Urinary bladder (tissue), 4 donors: ENCODE data around the gene PSMD3. TPM values are rescaled to one million over a fixed set of nuclear protein-coding genes. Genes with fewer than 3 reads are reported as not detected.

Source experiments
- DNase-seq: peaks from one replicate; pipeline ENCODE4 v3.0.0-alpha.2; 2015; ENCODE audit errors: extremely low spot score
- H3K27ac ChIP-seq: one replicate; pipeline ENCODE4 v1.5.1; 2013; ENCODE audit warnings: low read depth, mild to moderate bottlenecking, moderate library complexity
- H3K36me3 ChIP-seq: one replicate; pipeline ENCODE4 v1.6.1; 2013; ENCODE audit warnings: mild to moderate bottlenecking, moderate library complexity; ENCODE audit not compliant: insufficient read depth
- H3K4me1 ChIP-seq: one replicate; pipeline ENCODE4 v1.6.1; 2013; ENCODE audit warnings: mild to moderate bottlenecking, moderate library complexity; ENCODE audit not compliant: insufficient read depth
- H3K4me3 ChIP-seq: one replicate; pipeline ENCODE4 v1.5.1; 2013; ENCODE audit warnings: low read depth, low read length
- WGBS: extraction: QIAGEN DNeasy Blood & Tissue Kit; methylation state at CpG from one replicate; pipeline ENCODE4 v1.1.7; 2013; 5-methylcytosine and 5-hydroxymethylcytosine counted together
- polyA plus RNA-seq: library from polyadenylated mRNA; stranded (reverse); fragments of 200-250 nt; gene quantifications from one replicate; pipeline ENCODE4 v1.2.3, GENCODE V29; 2013
- total RNA-seq: library from RNA; depleted of rRNA; stranded (reverse); fragments of >200 nt; gene quantifications from one replicate; pipeline ENCODE4 v1.2.3, GENCODE V29; 2014
- donor health status: healthy with polysubstance abuse.
- donor health status: healthy.

Gene PSMD3
- total and polyA plus RNA-seq, 2 donors: 36.0 to 80.6 TPM

GRCh38 chr17:40015998-40016985, 35.7 kb downstream of the PSMD3 start:
- no peaks in the 10 kb centered on the region for H3K4me1 ChIP-seq
- no peak overlapping the region for H3K4me3 ChIP-seq
- WGBS: 73% methylated on average over 26 of the region's 26 CpGs
- H3K27ac ChIP-seq: no peak overlapping the region
- no peak for DNase-seq
- H3K36me3 ChIP-seq: peaks cover 3% of the 10 kb centered on the region

- H3K27ac ChIP-seq: no peak overlapping the region
- H3K4me3 ChIP-seq: no peak overlapping the region
- H3K36me3 ChIP-seq: peaks cover 3% of the 10 kb centered on the region
- no peaks in the 10 kb centered on the region for H3K4me1 ChIP-seq
- DNase-seq: no peak
- 36% methylated on average over 15 of the region's 15 CpGs for WGBS
Observed at GRCh38 chr17:40017422-40018080, 36.9 kb downstream of the PSMD3 start.

- Histone ChIP-seq H3K36me3 (peaks cover 3% of the 10 kb centered on the region), H3K27ac (no peak overlapping the region), H3K4me3 (no peak overlapping the region), H3K4me1 (no peaks in the 10 kb centered on the region)
- 22% methylated on average over 15 of the region's 15 CpGs for WGBS
- no peak for DNase-seq
Observed at GRCh38 chr17:40018211-40019121, 37.9 kb downstream of the PSMD3 start.

GRCh38 chr17:40019140-40019991, 38.8 kb downstream of the PSMD3 start:
- Histone ChIP-seq H3K4me1 (no peaks in the 10 kb centered on the region), H3K4me3 (no peak overlapping the region), H3K27ac (no peak overlapping the region), H3K36me3 (peaks cover 3% of the 10 kb centered on the region)
- no peak for DNase-seq
- WGBS: 72% methylated on average over 24 of the region's 24 CpGs

GRCh38 chr17:40020146-40020545, 39.5 kb downstream of the PSMD3 start:
- WGBS: 93% methylated on average over 13 of the region's 13 CpGs
- Histone ChIP-seq H3K4me3 (no peak overlapping the region), H3K36me3 (peaks cover 3% of the 10 kb centered on the region), H3K4me1 (no peaks in the 10 kb centered on the region), H3K27ac (no peak overlapping the region)
- no peak for DNase-seq

GRCh38 chr17:40021451-40021971, 40.9 kb downstream of the PSMD3 start:
- Histone ChIP-seq H3K4me1 (no peaks in the 10 kb centered on the region), H3K36me3 (peaks cover 3% of the 10 kb centered on the region), H3K4me3 (no peak overlapping the region), H3K27ac (no peak overlapping the region)
- DNase-seq: no peak
- 71% methylated on average over 9 of the region's 9 CpGs for WGBS

- Histone ChIP-seq H3K27ac (no peak overlapping the region), H3K4me3 (no peak overlapping the region), H3K36me3 (peaks cover 3% of the 10 kb centered on the region), H3K4me1 (no peaks in the 10 kb centered on the region)
- 96% methylated on average over 9 of the region's 9 CpGs for WGBS
- no peak for DNase-seq
Observed at GRCh38 chr17:40022497-40022896, 41.9 kb downstream of the PSMD3 start.

- DNase-seq: no peak
- WGBS: 82% methylated on average over 19 of the region's 19 CpGs
- H3K36me3 ChIP-seq: peaks cover 3% of the 10 kb centered on the region
- no peaks in the 10 kb centered on the region for H3K4me1 ChIP-seq
- H3K27ac ChIP-seq: no peak overlapping the region
- no peak overlapping the region for H3K4me3 ChIP-seq
Observed at GRCh38 chr17:40022961-40023541, 42.4 kb downstream of the PSMD3 start.

GRCh38 chr17:40023590-40024292, 43.1 kb downstream of the PSMD3 start:
- H3K4me1 ChIP-seq: no peaks in the 10 kb centered on the region
- H3K27ac ChIP-seq: no peak overlapping the region
- H3K36me3 ChIP-seq: peaks cover 4% of the 10 kb centered on the region
- 54% methylated on average over 10 of the region's 10 CpGs for WGBS
- DNase-seq: peak; percentile 15
- H3K4me3 ChIP-seq: no peak overlapping the region

- Histone ChIP-seq H3K36me3 (peaks cover 5% of the 10 kb centered on the region), H3K27ac (no peak overlapping the region), H3K4me1 (no peaks in the 10 kb centered on the region), H3K4me3 (no peak overlapping the region)
- no peak for DNase-seq
- WGBS: 94% methylated on average over 8 of the region's 8 CpGs
Observed at GRCh38 chr17:40024901-40025300, 44.3 kb downstream of the PSMD3 start.

- H3K36me3 ChIP-seq: peaks cover 2% of the 10 kb centered on the region
Observed at GRCh38 chr17:40025559-40025958, 45.0 kb downstream of the PSMD3 start.

More at GRCh38 chr17:40025559-40025958, 45.0 kb downstream of the PSMD3 start:
- DNase-seq: no peak
- Histone ChIP-seq H3K27ac (no peak overlapping the region), H3K4me1 (no peaks in the 10 kb centered on the region), H3K4me3 (no peak overlapping the region)
- WGBS: 76% methylated on average over 2 of the region's 2 CpGs
